ENCODE results near the gene CDHR3. TPM values are rescaled to one million over a fixed set of nuclear protein-coding genes. Genes with fewer than 3 reads are reported as not detected.
A peak's percentile ranks its signal among the peaks of the same experiment; 100 is the strongest.

CDHR3 gene
- polyA plus RNA-seq, 2 donors: 0.66 to 0.88 TPM

GRCh38 chr7:106071356-106071998, 108.4 kb downstream of the CDHR3 start:
- WGBS, 2 donors: 22 to 33% methylated on average over 9 of the region's 9 CpGs
- peaks cover 0 to 25% of the 10 kb centered on the region in 2 donors for H3K4me1 ChIP-seq (ENCODE audit: control insufficient read depth in 2 of 2, insufficient read depth in 2 of 2, low read length in 1 of 2)
- no peak overlapping the region for H3K4me3 ChIP-seq (ENCODE audit: low read depth in 1 of 2, low read length in 2 of 2)
- peak overlapping the region; percentile 86 to 96 for H3K27ac ChIP-seq (ENCODE audit: low read depth in 2 of 2, low read length in 1 of 2)
- no peaks in the 10 kb centered on the region for H3K9me3 ChIP-seq (ENCODE audit: control insufficient read depth in 2 of 2, insufficient read depth in 1 of 2, low read depth in 1 of 2, low read length in 1 of 2)
- H3K27me3 ChIP-seq (ENCODE audit: control insufficient read depth in 1 of 2, insufficient read depth in 2 of 2, low read length in 2 of 2): no peaks in the 10 kb centered on the region
- no peaks in the 10 kb centered on the region for H3K36me3 ChIP-seq (ENCODE audit: control insufficient read depth in 2 of 2, insufficient read depth in 2 of 2, low read length in 1 of 2)

GRCh38 chr7:106071999-106072714, 109.1 kb downstream of the CDHR3 start:
- WGBS, 2 donors: 18 to 22% methylated on average over 9 of the region's 9 CpGs
- Histone ChIP-seq H3K27me3 (ENCODE audit: control insufficient read depth in 1 of 2, insufficient read depth in 2 of 2, low read length in 2 of 2) (no peaks in the 10 kb centered on the region), H3K9me3 (ENCODE audit: control insufficient read depth in 2 of 2, insufficient read depth in 1 of 2, low read depth in 1 of 2, low read length in 1 of 2) (no peaks in the 10 kb centered on the region), H3K36me3 (ENCODE audit: control insufficient read depth in 2 of 2, insufficient read depth in 2 of 2, low read length in 1 of 2) (no peaks in the 10 kb centered on the region), H3K27ac (ENCODE audit: low read depth in 2 of 2, low read length in 1 of 2) (peak overlapping the region; percentile 86 to 96), H3K4me1 (ENCODE audit: control insufficient read depth in 2 of 2, insufficient read depth in 2 of 2, low read length in 1 of 2) (peaks cover 0 to 25% of the 10 kb centered on the region in 2 donors), H3K4me3 (ENCODE audit: low read depth in 1 of 2, low read length in 2 of 2) (no peak overlapping the region)

- Histone ChIP-seq H3K4me1 (ENCODE audit: control insufficient read depth in 2 of 2, insufficient read depth in 2 of 2, low read length in 1 of 2) (peaks cover 0 to 25% of the 10 kb centered on the region in 2 donors), H3K27me3 (ENCODE audit: control insufficient read depth in 1 of 2, insufficient read depth in 2 of 2, low read length in 2 of 2) (no peaks in the 10 kb centered on the region), H3K36me3 (ENCODE audit: control insufficient read depth in 2 of 2, insufficient read depth in 2 of 2, low read length in 1 of 2) (no peaks in the 10 kb centered on the region), H3K27ac (ENCODE audit: low read depth in 2 of 2, low read length in 1 of 2) (peak overlapping the region; percentile 86 to 87), H3K9me3 (ENCODE audit: control insufficient read depth in 2 of 2, insufficient read depth in 1 of 2, low read depth in 1 of 2, low read length in 1 of 2) (no peaks in the 10 kb centered on the region), H3K4me3 (ENCODE audit: low read depth in 1 of 2, low read length in 2 of 2) (no peak overlapping the region)
- WGBS, 2 donors: 50 to 58% methylated on average over 4 of the region's 4 CpGs
Observed at GRCh38 chr7:106072715-106073091, 109.6 kb downstream of the CDHR3 start.

DNA sequence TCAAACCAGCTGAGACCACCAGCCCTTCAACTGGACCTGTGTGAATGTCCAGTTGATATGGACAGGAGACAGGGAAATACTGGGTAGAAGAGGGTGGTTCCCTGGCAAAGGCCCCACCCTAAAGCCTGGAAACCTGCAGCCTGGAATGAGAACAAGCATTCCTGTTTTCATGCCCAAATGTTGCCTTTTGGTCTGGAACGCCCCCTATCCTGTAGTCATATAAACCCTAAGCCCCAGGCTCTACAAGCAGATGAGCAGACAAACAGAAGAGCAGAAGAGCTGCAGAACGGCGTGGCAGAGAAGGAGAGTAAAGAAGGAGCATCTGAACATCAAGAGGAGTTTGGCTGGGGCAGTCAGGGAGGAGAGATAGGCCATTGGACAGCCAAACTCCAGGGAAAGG, 110.6 kb downstream of the CDHR3 start:
- Histone ChIP-seq H3K4me3 (ENCODE audit: low read depth in 1 of 2, low read length in 2 of 2) (no peak overlapping the region), H3K4me1 (ENCODE audit: control insufficient read depth in 2 of 2, insufficient read depth in 2 of 2, low read length in 1 of 2) (peaks cover 0 to 25% of the 10 kb centered on the region in 2 donors), H3K27ac (ENCODE audit: low read depth in 2 of 2, low read length in 1 of 2) (peak overlapping the region; percentile 66 to 87)

GRCh38 chr7:106074257-106074656, 111.2 kb downstream of the CDHR3 start:
- Histone ChIP-seq H3K27me3 (ENCODE audit: control insufficient read depth in 1 of 2, insufficient read depth in 2 of 2, low read length in 2 of 2) (no peaks in the 10 kb centered on the region), H3K4me1 (ENCODE audit: control insufficient read depth in 2 of 2, insufficient read depth in 2 of 2, low read length in 1 of 2) (peaks cover 0 to 25% of the 10 kb centered on the region in 2 donors), H3K4me3 (ENCODE audit: low read depth in 1 of 2, low read length in 2 of 2) (no peak overlapping the region), H3K27ac (ENCODE audit: low read depth in 2 of 2, low read length in 1 of 2) (peak overlapping the region; percentile 66 to 87), H3K36me3 (ENCODE audit: control insufficient read depth in 2 of 2, insufficient read depth in 2 of 2, low read length in 1 of 2) (no peaks in the 10 kb centered on the region), H3K9me3 (ENCODE audit: control insufficient read depth in 2 of 2, insufficient read depth in 1 of 2, low read depth in 1 of 2, low read length in 1 of 2) (no peaks in the 10 kb centered on the region)
- 67 to 74% methylated on average over 9 of the region's 9 CpGs for WGBS, 2 donors

More for the DNA sequence above, 110.6 kb downstream of the CDHR3 start:
- H3K36me3 ChIP-seq (ENCODE audit: control insufficient read depth in 2 of 2, insufficient read depth in 2 of 2, low read length in 1 of 2): no peaks in the 10 kb centered on the region
- H3K27me3 ChIP-seq (ENCODE audit: control insufficient read depth in 1 of 2, insufficient read depth in 2 of 2, low read length in 2 of 2): no peaks in the 10 kb centered on the region
- WGBS, 2 donors: 63 to 85% methylated on average over 3 of the region's 3 CpGs
- no peaks in the 10 kb centered on the region for H3K9me3 ChIP-seq (ENCODE audit: control insufficient read depth in 2 of 2, insufficient read depth in 1 of 2, low read depth in 1 of 2, low read length in 1 of 2)

DNA sequence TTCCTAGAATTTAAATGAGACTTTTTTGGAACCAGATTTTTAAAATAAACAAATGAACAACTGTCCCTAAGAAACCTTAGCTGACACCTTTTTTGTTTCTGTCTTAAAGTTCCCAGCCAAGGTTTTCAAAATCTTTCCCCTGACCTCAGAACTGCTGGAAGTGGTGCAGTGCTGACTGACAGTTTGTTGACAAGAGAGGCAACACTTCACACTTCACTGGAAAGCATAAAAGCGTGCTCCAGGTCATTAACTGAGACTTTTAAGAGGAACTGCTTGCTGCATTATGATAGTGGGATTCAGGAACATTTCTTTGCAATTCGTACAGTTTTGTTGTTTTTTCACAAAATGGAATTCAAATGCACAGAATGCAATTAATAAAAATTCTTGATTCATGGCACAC, 112.9 kb downstream of the CDHR3 start:
- no peak overlapping the region for H3K4me3 ChIP-seq (ENCODE audit: low read depth in 1 of 2, low read length in 2 of 2)
- H3K27me3 ChIP-seq (ENCODE audit: control insufficient read depth in 1 of 2, insufficient read depth in 2 of 2, low read length in 2 of 2): no peaks in the 10 kb centered on the region
- H3K9me3 ChIP-seq (ENCODE audit: control insufficient read depth in 2 of 2, insufficient read depth in 1 of 2, low read depth in 1 of 2, low read length in 1 of 2): no peaks in the 10 kb centered on the region
- H3K36me3 ChIP-seq (ENCODE audit: control insufficient read depth in 2 of 2, insufficient read depth in 2 of 2, low read length in 1 of 2): no peaks in the 10 kb centered on the region
- WGBS, 2 donors: 36 to 51% methylated on average over 2 of the region's 2 CpGs
- H3K4me1 ChIP-seq (ENCODE audit: control insufficient read depth in 2 of 2, insufficient read depth in 2 of 2, low read length in 1 of 2): peaks cover 2 to 18% of the 10 kb centered on the region in 2 donors
- peak overlapping the region in 1 of 2 donors; percentile 30 for H3K27ac ChIP-seq (ENCODE audit: low read depth in 2 of 2, low read length in 1 of 2)

DNA sequence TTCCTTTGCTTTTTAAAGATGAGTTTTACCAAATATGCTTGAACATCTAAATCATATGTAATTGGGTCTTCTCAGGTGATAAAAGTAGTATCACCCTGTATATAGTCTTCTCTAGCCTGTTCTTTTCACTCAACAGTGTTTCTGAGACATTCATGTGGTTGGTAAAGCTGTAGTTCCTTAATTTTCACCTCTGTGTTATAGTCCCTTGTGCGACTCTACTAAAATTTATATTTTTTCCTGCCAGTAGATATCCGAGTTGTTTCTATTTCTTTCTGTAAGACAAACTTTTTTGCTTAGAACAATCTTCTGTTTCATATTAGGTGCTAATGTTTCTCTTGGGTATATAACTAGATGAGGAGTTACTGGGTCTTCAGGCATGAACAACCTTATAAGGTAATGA, 113.5 kb downstream of the CDHR3 start:
- H3K4me3 ChIP-seq (ENCODE audit: low read depth in 1 of 2, low read length in 2 of 2): no peak overlapping the region
- 87 to 90% methylated on average over 2 of the region's 2 CpGs for WGBS, 2 donors
- no peaks in the 10 kb centered on the region for H3K36me3 ChIP-seq (ENCODE audit: control insufficient read depth in 2 of 2, insufficient read depth in 2 of 2, low read length in 1 of 2)
- no peaks in the 10 kb centered on the region for H3K27me3 ChIP-seq (ENCODE audit: control insufficient read depth in 1 of 2, insufficient read depth in 2 of 2, low read length in 2 of 2)
- H3K4me1 ChIP-seq (ENCODE audit: control insufficient read depth in 2 of 2, insufficient read depth in 2 of 2, low read length in 1 of 2): peaks cover 2 to 15% of the 10 kb centered on the region in 2 donors
- H3K9me3 ChIP-seq (ENCODE audit: control insufficient read depth in 2 of 2, insufficient read depth in 1 of 2, low read depth in 1 of 2, low read length in 1 of 2): no peaks in the 10 kb centered on the region
- no peak overlapping the region for H3K27ac ChIP-seq (ENCODE audit: low read depth in 2 of 2, low read length in 1 of 2)

DNA sequence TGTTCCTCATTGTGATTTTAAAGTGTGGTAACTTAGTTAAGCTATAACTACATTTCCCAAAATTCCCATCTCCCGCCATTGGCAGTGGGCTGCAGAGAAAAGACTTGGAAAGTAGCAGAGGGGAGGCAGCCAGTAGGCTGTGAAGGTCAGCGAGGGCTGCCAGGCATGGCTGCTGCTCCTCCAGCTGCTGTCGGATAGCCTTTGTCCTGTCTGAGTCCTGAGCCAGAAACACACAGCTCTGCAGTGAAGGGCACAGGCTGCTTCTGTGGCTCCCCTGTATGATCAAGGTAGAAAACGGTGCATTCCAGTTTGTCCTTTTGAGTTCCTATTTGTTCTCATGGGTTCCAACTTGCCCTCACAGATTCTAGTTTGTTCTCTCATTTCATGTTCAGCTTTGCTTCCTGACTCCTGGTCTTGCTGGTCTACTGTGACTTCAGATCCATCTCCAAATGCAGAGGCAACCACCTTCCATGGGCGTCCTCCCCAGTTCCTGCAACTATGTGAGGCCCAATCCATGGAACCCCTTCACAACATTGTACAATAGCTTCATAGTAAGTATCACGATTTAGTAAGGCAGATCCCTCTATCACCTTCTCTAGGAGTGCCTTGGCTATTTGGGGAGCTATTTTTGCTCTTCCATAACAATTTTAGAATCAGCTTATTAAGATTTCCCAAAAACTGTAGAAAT, 117.4 kb downstream of the CDHR3 start:
- no peaks in the 10 kb centered on the region for H3K27me3 ChIP-seq (ENCODE audit: control insufficient read depth in 1 of 2, insufficient read depth in 2 of 2, low read length in 2 of 2)
- no peaks in the 10 kb centered on the region for H3K9me3 ChIP-seq (ENCODE audit: control insufficient read depth in 2 of 2, insufficient read depth in 1 of 2, low read depth in 1 of 2, low read length in 1 of 2)
- no peak overlapping the region for H3K4me3 ChIP-seq (ENCODE audit: low read depth in 1 of 2, low read length in 2 of 2)
- WGBS, 2 donors: 77 to 81% methylated on average over 6 of the region's 6 CpGs
- H3K36me3 ChIP-seq (ENCODE audit: control insufficient read depth in 2 of 2, insufficient read depth in 2 of 2, low read length in 1 of 2): peaks cover 0 to 2% of the 10 kb centered on the region in 2 donors
- peaks cover 2 to 3% of the 10 kb centered on the region in 2 donors for H3K4me1 ChIP-seq (ENCODE audit: control insufficient read depth in 2 of 2, insufficient read depth in 2 of 2, low read length in 1 of 2)
- H3K27ac ChIP-seq (ENCODE audit: low read depth in 2 of 2, low read length in 1 of 2): peak overlapping the region; percentile 45 to 71

DNA sequence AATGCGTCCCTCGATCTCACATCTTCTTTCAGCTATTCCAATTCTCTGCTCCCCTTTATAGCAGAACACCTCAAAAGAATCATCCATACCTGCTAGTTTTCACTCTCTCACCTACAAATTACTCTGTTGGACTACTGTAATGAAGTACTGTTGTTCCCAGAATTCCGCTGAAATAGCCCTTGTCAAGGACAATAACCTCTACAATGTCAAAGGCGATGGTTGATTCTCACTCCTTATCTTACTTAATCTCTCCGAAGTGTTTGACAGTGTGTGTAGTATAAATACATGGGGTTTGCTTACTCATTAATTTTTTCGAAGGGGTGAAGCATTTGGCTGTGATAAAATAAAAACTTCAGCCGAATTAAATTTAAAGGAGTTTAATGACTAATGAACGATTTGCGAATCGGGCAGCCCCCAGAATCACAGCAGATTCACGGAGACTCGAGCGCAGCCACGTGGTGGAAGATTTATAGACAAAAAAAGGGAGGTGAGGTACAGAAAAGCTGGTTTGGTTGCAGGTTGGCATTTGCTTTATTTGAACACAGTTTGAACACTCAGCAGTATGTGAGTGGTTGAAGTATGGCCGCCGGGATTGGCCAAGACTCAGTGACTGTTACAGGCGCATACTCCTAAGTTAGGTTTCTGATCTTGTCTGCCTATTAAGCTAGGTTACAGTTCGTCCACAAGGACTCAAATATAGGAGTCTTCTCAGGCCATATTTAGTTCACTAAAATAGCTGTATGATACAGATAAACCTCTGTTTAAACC, 119.2 kb downstream of the CDHR3 start:
- Histone ChIP-seq H3K9me3 (ENCODE audit: control insufficient read depth in 2 of 2, insufficient read depth in 1 of 2, low read depth in 1 of 2, low read length in 1 of 2) (no peaks in the 10 kb centered on the region), H3K27me3 (ENCODE audit: control insufficient read depth in 1 of 2, insufficient read depth in 2 of 2, low read length in 2 of 2) (no peaks in the 10 kb centered on the region), H3K4me1 (ENCODE audit: control insufficient read depth in 2 of 2, insufficient read depth in 2 of 2, low read length in 1 of 2) (peaks cover 2 to 3% of the 10 kb centered on the region in 2 donors), H3K36me3 (ENCODE audit: control insufficient read depth in 2 of 2, insufficient read depth in 2 of 2, low read length in 1 of 2) (peaks cover 0 to 2% of the 10 kb centered on the region in 2 donors), H3K4me3 (ENCODE audit: low read depth in 1 of 2, low read length in 2 of 2) (no peak overlapping the region), H3K27ac (ENCODE audit: low read depth in 2 of 2, low read length in 1 of 2) (peak overlapping the region; percentile 56 to 76)
- WGBS, 2 donors: 42 to 56% methylated on average over 18 of the region's 18 CpGs
